Esophagus muscularis mucosa (tissue), 3 donors: ENCODE data around the gene DLG4.

Experiments
- EP300 ChIP-seq: sonication (generic); formaldehyde crosslinking; IDR thresholded peaks from one replicate; pipeline ENCODE4 v1.6.1; 2017; ENCODE audit warnings: antibody characterized with exemption
- POLR2AphosphoS5 ChIP-seq, 2 donors: sonication (generic); formaldehyde crosslinking; IDR thresholded peaks; one replicate each; pipeline ENCODE4 v1.6.1; 2017; ENCODE audit warnings: antibody characterized with exemption in 2 of 2

DNA sequence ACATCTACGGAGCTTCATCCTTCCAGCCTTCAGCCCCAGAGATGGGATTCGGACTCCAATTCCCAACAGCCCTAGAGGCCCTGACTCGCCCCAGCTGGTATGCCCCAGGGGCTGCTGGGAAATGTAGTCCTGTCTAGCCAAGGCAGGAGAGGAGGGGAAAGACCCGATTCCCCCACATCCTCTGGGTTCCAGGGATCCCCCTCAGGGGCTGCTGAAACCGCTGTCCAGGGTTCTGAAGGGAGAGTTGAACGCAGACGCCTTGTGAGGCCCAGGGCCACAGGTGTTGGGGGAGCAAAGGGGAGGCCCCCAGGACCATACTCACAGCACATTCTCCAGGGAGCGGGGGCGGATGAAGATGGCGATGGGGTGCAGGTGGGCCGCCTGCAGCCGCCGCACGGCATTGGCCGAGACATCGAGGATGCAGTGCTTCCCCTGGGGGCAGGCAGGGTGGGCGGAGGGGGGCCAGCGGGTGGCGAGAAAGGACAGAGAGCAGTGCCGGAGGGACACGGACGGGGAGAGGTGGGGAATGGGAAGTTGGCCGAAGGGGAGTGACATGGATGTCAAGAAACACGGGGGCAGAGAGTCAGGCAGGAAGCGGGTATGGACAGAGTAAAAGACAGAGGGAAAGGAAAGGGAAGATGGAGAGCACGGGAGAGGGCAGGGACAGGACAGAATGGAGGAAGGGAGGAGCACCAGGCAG, 27.9 kb downstream of the DLG4 start:
- TF ChIP-seq EP300 (no peak), POLR2AphosphoS5 (IDR thresholded peaks at IDR 0.05) (peak in 1 of 2 donors; percentile 35)
